Esophagus muscularis mucosa (tissue), 4 donors: ENCODE results near the gene PCK1. TPM values are rescaled to one million over a fixed set of nuclear protein-coding genes. Genes with fewer than 3 reads are reported as not detected.

Experiments
- DNase-seq: peaks from one replicate; pipeline ENCODE4 v3.0.0-alpha.2; 2017; ENCODE audit errors: extremely low spot score
- H3K27ac ChIP-seq, 4 donors: fragments of 200-600 bp; sonication (generic); replicated peaks in 1 of 4; 1 replicate in 3 of 4; 2 replicates in 1 of 4; pipeline ENCODE4 v1.5.1; 2016 to 2019; ENCODE audit warnings: mild to moderate bottlenecking in 1 of 4
- H3K27me3 ChIP-seq, 4 donors: fragments of 200-600 bp; sonication (generic); one replicate each; pipeline versions ENCODE4 v1.5.1 to v1.6.0; 2016 to 2019
- H3K36me3 ChIP-seq, 4 donors: fragments of 200-600 bp; sonication (generic); one replicate each; pipeline ENCODE4 v1.5.1; 2016 to 2019
- H3K4me1 ChIP-seq, 4 donors: fragments of 200-600 bp; sonication (generic); one replicate each; pipeline ENCODE4 v1.5.1; 2016 to 2019
- H3K4me3 ChIP-seq, 4 donors: fragments of 200-600 bp; sonication (generic); 1 replicate in 2 of 4; 2 replicates in 2 of 4; pipeline ENCODE4 v1.5.1; 2016 to 2019; ENCODE audit warnings: mild to moderate bottlenecking in 4 of 4, moderate library complexity in 1 of 4
- H3K9me3 ChIP-seq, 4 donors: fragments of 200-600 bp; sonication (generic); 1 replicate in 3 of 4; 2 replicates in 1 of 4; pipeline ENCODE4 v1.5.1; 2016 to 2019
- EP300 ChIP-seq: sonication (generic); formaldehyde crosslinking; IDR thresholded peaks from one replicate; pipeline ENCODE4 v1.6.1; 2017; ENCODE audit warnings: antibody characterized with exemption
- POLR2A ChIP-seq: fragments of 450-650 bp; IDR thresholded peaks from one replicate; pipeline ENCODE4 v1.6.1; 2017; ENCODE audit warnings: antibody characterized with exemption, moderate library complexity, mild to moderate bottlenecking, low read depth
- POLR2AphosphoS5 ChIP-seq, 2 donors: sonication (generic); formaldehyde crosslinking; IDR thresholded peaks; one replicate each; pipeline ENCODE4 v1.6.1; 2017; ENCODE audit warnings: antibody characterized with exemption in 2 of 2
- WGBS: methylation state at CpG from one replicate; pipeline ENCODE4 v1.1.5; 2018; 5-methylcytosine and 5-hydroxymethylcytosine counted together
- intact Hi-C: fragments of 100-400 bp; cut with DNase I; formaldehyde crosslinking; loops from one replicate; pipeline ENCODE4 v1.15.1; 2023
- total RNA-seq, 4 donors: library from RNA; depleted of rRNA; stranded (reverse); fragments of >200 nt; gene quantifications; one replicate each; pipeline versions ENCODE4 v1.1.0 to v1.2.1, GENCODE V29; 2016
- TF ChIP-seq, protein P1 (sequence below), 3 experiments: fragments of 200-600 bp in 2 of 3; fragments of 450-650 bp in 1 of 3; sonication (generic) in 2 of 3; IDR thresholded peaks; one replicate each; pipeline ENCODE4 v1.5.1; 2017 to 2019; ENCODE audit warnings: antibody characterized with exemption in 3 of 3, mild to moderate bottlenecking in 2 of 3, moderate library complexity in 1 of 3

Gene PCK1
- total RNA-seq, 4 donors from 2014 or later: under 0.01 to 0.63 (median 0.06) TPM; not detected in 1

GRCh38 chr20:57590485-57591288 lies 29.8 kb downstream of the PCK1 start:
- TF ChIP-seq, protein P1, sequence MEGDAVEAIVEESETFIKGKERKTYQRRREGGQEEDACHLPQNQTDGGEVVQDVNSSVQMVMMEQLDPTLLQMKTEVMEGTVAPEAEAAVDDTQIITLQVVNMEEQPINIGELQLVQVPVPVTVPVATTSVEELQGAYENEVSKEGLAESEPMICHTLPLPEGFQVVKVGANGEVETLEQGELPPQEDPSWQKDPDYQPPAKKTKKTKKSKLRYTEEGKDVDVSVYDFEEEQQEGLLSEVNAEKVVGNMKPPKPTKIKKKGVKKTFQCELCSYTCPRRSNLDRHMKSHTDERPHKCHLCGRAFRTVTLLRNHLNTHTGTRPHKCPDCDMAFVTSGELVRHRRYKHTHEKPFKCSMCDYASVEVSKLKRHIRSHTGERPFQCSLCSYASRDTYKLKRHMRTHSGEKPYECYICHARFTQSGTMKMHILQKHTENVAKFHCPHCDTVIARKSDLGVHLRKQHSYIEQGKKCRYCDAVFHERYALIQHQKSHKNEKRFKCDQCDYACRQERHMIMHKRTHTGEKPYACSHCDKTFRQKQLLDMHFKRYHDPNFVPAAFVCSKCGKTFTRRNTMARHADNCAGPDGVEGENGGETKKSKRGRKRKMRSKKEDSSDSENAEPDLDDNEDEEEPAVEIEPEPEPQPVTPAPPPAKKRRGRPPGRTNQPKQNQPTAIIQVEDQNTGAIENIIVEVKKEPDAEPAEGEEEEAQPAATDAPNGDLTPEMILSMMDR (IDR thresholded peaks at IDR 0.05): no peak
- TF ChIP-seq EP300 (no peak), POLR2AphosphoS5 (IDR thresholded peaks at IDR 0.05) (no peak), POLR2A (no peak)
- intact Hi-C loops: loop anchor here (5.0 kb wide), 1 partner anchor 208 kb away; no protein-coding TSS in a partner anchor
- Histone ChIP-seq H3K9me3 (peaks cover 0 to 7% (median 0%) of the 10 kb centered on the region in 4 donors), H3K27ac (no peak overlapping the region), H3K4me1 (peaks cover 0 to 22% (median 13%) of the 10 kb centered on the region in 4 donors), H3K36me3 (no peaks in the 10 kb centered on the region), H3K4me3 (no peak overlapping the region), H3K27me3 (peaks cover 0 to 6% (median 0%) of the 10 kb centered on the region in 4 donors)
- no peak for DNase-seq
- 96% methylated on average over 18 of the region's 18 CpGs for WGBS

DNA sequence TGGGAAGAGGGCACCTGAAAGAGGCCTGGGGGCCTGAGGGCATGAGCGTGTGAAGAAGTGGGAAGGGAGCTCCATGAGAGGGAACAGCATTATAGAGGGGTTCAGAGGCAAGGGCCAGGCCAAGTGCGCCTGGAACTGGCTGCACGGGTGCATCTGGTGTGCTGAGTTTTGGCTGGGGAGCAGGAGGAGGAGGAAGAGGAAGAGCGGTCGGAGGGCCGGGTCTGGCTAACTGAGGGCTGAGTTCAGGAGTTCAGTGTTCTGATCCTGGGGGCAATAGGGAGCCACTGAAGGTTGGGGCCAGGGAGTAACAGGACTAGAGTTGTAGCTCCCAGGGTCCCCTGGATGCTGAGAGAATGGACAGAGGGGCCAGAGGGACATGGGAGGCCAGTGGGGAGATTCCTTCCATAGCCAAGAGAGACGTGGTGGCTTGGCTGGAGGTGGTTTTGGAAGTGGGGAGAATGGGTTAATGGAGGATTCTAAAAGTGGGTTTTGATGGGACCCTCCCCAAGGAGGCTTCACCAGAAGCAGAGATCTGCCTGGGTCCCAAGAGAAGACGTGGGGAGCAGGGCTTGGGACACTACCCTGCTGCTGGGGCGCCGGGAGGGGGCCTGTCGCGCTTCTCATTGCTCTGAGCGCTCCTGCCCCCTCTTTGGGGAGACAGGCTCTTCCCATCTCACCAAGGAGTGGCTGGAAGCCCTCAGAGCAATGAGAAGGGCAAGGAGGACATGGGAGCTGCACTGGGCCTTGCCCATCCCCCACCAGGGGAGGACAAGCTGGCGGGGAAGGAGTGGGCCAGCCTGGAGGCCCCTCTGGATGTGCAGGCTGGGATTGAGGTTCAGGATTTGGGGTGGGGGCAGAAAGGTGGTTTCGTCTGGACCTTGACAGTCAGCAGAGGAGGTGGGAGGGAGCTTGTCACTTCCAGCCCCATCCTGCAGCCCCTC lies 30.6 kb downstream of the PCK1 start:
- Histone ChIP-seq H3K36me3 (no peaks in the 10 kb centered on the region), H3K27ac (no peak overlapping the region), H3K27me3 (no peaks in the 10 kb centered on the region), H3K4me3 (no peak overlapping the region), H3K4me1 (peaks cover 0 to 15% (median 6%) of the 10 kb centered on the region in 4 donors), H3K9me3 (peaks cover 0 to 7% (median 0%) of the 10 kb centered on the region in 4 donors)
- no peak for DNase-seq
- TF ChIP-seq POLR2A (no peak), POLR2AphosphoS5 (IDR thresholded peaks at IDR 0.05) (no peak), EP300 (no peak)
- TF ChIP-seq, protein P1 (IDR thresholded peaks at IDR 0.05): no peak
- WGBS: 93% methylated on average over 14 of the region's 15 CpGs
- intact Hi-C loops: loop anchor here (5.0 kb wide), 1 partner anchor 209 kb away; no protein-coding TSS in a partner anchor

GRCh38 chr20:57592263-57593092 lies 31.6 kb downstream of the PCK1 start:
- peaks cover 7 to 23% (median 14%) of the 10 kb centered on the region in 4 donors for H3K4me1 ChIP-seq
- H3K36me3 ChIP-seq: no peaks in the 10 kb centered on the region
- no peak for DNase-seq
- H3K27ac ChIP-seq: no peak overlapping the region
- intact Hi-C loops: loop anchor here (5.0 kb wide), 1 partner anchor 210 kb away; no protein-coding TSS in a partner anchor
- 88% methylated on average over 17 of the region's 22 CpGs for WGBS
- TF ChIP-seq EP300: no peak
- no peak for TF ChIP-seq POLR2AphosphoS5 (IDR thresholded peaks at IDR 0.05)
- no peak for TF ChIP-seq POLR2A
- TF ChIP-seq, protein P1 (IDR thresholded peaks at IDR 0.05): no peak
- H3K27me3 ChIP-seq: peaks cover 0 to 5% (median 0%) of the 10 kb centered on the region in 4 donors
- no peak overlapping the region for H3K4me3 ChIP-seq
- H3K9me3 ChIP-seq: peaks cover 0 to 4% (median 0%) of the 10 kb centered on the region in 4 donors
